HG02678 (cell line): ENCODE results near the gene RNU1-4.
"Not testable (repeated sequence)": the region's sequence is repeated elsewhere in the genome, so short reads cannot be mapped to it uniquely, and the experiment has no call there.

ENCODE experiments used
- ATAC-seq: cut with Tn5 transposase; IDR thresholded peaks from one replicate; pipeline ENCODE4 v1.9.1; 2021; ENCODE audit warnings: mild to moderate bottlenecking, moderate library complexity; ENCODE audit not compliant: unreplicated experiment

The RNU1-4 gene

DNA sequence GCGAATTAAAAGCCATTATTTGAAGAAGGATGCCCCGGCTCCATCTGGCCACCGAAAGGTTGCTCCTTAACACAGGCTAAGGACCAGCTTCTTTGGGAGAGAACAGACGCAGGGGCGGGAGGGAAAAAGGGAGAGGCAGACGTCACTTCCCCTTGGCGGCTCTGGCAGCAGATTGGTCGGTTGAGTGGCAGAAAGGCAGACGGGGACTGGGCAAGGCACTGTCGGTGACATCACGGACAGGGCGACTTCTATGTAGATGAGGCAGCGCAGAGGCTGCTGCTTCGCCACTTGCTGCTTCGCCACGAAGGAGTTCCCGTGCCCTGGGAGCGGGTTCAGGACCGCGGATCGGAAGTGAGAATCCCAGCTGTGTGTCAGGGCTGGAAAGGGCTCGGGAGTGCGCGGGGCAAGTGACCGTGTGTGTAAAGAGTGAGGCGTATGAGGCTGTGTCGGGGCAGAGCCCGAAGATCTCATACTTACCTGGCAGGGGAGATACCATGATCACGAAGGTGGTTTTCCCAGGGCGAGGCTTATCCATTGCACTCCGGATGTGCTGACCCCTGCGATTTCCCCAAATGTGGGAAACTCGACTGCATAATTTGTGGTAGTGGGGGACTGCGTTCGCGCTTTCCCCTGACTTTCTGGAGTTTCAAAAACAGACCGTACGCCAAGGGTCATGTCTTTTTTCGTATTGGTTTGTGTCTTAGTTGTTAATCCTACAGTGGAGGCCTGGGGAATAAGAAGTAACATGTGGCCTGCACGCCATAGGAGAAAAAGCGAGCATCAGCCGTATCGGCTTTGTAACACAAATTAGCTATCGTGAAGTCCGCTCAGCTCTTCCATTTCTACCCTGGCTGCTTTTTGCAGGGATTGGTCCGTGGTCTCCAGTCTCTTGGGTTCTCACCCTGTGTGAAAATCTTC, at the start of gene RNU1-4:
RNU1-4 (plus strand) TSS at position 470 of the 918 bp plus-strand sequence.
- peak; percentile 88 for ATAC-seq

DNA sequence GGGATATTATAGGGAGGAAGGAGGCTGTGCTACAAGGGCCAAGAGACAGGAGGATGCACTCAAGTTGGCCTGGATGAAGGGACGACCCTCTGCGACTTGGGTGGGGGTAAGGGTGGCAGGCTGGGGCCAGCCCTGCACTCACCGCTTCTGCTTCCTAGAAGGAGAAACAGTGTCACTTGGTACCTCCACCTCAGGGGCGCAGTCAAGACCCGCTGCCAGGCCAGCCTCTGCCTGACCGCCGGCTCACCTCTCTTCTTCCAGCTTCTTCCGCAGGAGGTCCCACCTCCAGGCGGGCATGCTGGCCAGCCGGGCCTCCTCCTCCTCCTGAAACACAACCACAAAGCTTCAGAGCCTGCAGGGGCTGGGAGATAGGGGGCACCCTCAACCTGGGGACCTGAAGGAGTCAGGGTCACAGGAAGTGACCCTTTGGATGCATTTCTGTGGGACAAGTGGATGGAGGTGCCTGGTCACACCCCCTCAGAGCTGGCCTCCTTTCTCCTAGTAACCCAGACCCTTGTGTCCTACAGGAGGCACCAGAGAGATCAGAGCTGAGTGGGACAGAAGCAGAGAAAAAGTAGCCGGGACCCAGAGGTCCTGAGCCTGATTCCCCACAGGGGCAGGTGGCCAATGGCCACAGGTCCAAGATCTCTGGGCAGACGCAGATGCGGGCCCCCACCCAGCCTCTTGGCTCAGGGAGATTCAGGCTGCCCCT, 49.2 kb upstream of the RNU1-4 start:
- ATAC-seq: not testable (repeated sequence)

DNA sequence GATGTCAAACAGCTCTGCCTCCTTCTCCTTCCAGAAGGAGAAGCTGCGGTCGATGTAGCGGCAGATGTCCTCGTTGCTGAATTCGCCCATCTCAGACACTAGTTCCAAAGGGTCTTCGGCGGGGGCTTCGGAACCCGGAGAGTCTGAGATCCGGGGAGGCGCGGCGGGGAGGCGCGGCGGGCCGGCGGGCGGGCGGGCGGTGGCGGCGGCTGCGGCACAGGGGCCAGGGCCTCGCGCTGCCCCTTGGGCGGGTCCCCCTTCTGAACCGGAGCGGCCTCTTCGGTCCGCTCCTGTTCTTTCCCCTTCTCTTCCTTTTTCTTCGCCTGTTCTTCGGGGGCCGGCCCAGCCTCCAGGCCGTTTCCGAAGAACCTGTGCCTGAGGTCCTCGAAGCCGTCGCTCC, 48.0 kb upstream of the RNU1-4 start:
- ATAC-seq: not testable (repeated sequence)

DNA sequence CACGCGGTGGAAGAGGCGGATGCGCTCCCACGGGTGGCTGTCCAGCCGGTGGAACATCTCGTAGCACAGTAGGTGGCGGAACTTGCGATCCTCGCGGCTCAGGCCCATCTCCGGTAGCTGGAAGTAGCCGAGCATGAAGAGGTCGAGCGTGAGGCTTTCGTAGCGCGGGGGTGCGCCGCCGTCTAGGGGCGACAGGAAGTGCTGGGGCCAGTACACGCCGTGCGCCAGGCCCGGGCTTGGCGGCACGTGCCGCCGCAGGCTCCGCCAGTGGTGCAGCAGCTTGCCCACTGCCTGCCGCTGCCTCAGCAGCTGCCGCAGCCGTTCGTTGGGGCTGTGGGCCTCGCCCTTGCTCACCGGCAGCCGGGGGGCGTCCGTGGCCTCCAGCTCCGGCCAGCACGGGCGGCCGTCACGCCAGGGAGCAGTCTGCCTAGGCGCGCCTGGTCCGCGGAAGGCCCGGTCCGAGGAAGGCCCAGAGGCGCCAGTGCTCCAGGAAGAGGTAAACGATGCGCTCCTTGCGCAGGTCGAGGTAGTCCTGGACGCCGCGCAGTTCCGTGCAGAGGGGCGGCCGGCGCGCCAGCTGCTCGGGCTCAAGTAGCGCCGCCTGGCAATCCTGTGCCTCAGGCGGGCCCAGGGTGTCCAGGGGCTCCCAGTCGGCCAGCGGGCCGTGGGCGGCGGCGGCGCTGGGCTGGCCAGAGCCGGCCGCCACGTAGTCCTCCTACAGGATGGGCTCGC, 47.4 kb upstream of the RNU1-4 start:
- ATAC-seq: not testable (repeated sequence)

DNA sequence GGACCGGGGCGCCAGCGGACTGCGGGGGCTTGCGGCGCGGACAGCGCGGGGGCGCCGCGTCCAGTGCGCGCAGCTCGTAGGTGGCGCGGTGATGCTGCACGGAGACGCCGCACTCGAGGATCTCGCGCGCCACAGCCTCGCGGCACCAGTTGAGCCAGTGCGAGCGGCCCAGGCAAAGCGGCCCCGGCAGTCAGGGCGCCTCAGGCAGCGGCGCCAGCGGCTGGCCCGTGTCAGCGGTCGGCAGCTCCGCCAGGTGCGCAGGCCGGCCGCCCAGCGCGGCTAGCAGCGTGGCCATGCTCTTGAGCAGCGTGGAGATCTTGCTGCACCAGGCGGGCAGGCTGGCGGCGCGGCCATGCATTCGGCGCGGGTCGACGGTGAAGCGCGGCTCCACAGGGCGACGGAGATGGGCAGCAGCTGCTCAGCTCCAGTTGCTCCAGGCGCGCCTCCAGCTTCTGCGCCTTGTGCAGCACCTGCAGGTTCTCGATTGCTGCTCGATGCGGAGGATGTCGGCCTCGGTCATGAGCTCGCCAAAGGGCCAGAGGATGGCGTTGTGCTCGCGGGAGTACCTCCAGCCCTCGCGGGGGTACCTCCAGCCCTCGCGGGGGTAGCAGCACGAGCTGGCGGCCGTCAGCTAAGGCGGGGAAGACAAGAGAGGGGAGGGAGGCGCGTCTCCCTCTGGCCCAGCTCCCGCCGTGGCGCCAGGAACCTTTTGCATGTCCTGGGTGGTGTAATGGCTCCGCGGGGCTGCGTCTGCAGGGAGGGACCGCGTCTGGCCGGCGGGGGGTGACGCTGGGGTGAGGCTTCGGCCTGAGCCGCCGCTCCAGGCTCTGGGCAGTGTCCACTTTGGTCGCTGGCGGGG, 46.6 kb upstream of the RNU1-4 start:
- ATAC-seq: not testable (repeated sequence)

DNA sequence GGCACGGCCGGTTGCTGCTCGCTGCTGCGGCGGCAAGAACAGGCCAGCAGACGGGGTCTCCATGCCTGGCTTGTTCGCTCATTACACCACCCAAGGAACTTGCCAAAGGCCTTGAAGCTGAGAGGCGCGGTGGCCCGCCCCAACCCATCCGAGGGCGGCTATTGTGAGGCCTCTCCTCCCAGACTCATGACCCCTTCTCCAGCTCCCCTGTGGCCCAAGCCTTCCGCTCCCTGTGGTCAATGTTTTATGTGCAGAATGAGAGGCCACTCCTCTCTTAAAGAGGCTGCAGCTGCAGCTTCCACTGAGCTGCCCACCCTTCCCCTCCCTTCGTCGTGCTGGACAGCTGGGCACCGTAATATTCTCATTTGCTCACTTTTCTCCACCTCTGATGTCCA, 46.0 kb upstream of the RNU1-4 start:
- ATAC-seq: not testable (repeated sequence)

DNA sequence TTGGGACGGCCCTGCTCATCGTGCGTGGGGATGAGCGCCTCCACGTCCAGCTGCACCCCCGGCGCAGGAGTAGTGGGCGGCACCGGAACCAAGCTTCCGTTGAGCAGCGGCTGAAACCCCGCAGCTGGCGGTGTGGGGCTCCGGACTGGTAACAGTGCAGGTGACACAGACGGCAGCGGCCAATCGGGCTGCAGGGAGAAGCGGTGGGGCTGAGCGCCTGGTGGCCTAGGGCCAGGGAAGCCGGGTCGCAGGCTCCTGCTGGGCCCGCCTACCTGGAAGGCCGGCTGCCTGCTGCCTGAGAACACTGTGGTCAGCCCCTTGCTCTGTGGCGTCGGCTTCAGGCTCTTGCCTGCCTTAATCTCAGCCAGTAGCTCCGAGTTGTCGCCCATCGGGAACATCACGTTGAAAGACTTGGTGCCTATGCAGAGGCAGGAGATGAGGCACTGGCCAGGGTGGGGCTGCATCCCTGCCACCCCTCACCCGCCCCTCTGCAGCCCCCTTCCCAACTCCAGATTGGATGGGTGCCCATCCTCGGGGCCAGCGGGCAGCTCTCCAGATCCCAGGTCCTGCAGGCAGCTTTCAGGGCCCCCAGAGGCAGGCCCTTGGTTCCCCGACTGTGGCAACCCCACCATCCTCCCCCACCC, 43.7 kb upstream of the RNU1-4 start:
- not testable (repeated sequence) for ATAC-seq

DNA sequence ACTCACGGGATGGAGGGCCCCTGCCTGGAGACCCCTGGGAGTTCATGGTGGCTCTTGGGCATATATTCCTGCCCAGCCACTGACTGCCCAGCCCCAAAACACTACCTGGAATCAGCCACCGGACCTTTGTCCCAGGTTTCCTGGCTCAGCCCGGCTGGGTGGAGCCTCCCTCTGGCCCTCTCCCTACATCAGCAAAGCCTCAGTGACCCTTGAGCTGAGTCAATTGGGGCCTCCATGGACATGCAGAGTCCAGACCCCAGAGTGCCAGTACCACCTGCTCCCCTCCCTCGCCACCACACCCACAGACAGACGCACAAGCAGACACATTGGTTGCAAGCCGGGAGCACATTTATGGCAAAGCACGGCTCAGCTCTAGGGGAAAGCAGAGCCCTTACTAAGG, 43.2 kb upstream of the RNU1-4 start:
- not testable (repeated sequence) for ATAC-seq

DNA sequence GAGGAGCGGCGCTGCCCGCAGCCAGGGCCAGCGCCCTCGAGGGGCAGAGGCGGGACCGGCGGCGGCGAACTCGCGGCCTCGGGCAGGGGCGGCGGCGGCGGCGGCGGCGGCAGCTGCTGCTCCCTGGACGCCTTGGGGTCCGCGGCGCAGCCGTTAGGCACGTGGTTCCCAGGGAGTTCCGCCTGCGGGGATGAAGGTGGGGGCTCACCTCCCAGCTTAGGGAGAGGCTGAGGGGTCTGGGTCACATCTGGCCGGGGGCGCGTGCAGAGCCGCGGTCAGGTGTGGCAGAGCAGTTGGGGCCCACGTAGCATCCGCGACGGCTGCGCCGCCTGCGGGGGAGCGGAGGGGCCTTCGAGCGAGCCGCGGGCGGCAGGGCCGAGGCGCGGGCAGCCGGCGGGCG, 40.9 kb upstream of the RNU1-4 start:
- not testable (repeated sequence) for ATAC-seq

DNA sequence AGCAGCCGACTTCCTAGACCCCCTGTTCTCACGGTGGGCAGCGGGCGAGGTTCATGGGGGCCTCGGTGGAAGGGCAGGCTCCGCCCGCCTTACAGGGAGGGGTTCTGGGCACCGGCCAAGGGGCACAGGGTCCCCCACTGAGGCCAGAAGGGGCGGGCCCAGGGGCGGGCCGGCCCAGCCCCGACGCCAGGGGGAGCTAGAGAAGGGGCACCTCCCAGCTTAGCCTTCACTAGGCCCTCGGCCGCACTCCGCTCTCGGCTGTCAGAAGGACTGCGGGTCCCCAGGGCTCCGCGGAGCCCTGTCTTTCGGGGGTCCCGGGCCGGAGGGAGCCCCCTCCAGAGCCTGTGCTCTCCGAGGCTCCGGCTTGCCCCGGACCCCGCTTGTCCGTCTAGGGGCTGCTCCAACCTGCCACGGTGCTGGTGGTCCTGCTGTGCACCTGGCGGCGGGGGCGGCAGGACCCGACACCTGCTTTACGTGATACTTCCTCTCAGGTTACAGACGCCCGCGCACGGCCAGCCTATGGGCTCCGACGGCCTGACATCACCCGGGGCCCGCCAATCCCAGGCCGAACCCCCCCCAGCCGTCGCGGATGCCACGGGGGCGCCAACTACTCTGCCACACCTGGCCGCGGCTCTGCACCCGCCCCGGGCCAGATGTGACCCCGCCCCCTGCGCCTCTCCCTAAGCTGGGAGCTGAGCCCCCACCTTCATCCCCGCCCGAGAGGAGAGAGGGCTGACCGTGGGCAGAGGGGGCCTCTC, 40.0 kb upstream of the RNU1-4 start:
- not testable (repeated sequence) for ATAC-seq

DNA sequence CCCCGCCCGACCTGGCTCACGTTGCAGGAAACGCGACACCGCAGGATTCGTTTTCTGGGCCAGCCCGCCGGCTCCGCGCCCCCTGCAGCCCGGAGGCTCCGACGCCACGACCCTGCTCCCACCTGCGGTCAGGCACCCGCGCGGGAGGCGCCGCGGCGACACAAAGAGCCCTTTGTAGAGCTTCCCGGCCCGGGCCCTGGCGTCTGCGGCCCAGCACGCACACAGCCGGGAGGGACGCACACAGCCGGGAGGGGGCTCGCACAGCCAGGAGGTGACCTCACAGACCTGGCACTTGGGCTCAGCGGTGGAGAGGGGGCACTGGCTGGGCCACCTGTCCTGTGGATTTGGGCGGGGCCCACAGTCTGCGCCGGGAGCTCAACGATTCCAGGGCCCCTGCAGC, 39.1 kb upstream of the RNU1-4 start:
- ATAC-seq: not testable (repeated sequence)

DNA sequence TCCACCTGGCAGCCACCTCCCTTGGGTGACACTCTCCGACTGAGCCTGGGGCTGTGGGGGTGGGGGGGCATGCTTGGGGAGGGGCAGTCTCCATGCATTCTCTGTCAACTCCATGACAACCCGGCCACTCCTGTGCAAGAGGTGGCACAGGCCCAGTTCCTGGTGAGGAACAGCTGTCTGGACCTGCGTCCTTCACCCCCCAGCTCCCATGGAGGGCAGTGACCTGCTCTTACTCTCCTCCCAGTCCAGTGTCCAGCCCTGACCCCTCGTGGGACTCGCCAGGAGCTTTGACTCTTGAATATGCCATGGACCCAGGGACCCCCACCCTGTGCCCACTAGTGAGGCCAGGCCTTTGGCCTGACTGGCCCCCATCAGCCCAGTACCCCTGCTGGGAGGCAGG, 38.0 kb upstream of the RNU1-4 start:
- not testable (repeated sequence) for ATAC-seq

DNA sequence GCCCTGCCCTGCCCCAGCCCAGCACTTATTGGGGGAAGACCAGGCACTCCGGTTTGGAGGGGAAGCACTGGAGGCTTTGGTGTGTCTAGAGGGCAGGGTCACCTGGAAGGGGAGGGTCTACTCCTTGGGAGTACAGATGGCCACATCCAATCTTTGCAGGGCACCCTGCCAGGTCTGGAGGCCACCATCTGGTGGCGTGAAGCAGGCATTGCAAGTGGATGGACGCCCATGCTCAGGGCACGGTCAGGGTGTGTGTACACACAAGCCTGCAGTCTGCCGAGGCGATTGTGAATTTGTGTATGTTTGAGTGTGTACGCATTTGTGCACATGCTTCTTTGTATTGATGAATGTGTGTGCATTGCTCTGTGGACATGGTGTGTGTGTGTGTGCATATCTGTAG, 37.2 kb upstream of the RNU1-4 start:
- not testable (repeated sequence) for ATAC-seq

DNA sequence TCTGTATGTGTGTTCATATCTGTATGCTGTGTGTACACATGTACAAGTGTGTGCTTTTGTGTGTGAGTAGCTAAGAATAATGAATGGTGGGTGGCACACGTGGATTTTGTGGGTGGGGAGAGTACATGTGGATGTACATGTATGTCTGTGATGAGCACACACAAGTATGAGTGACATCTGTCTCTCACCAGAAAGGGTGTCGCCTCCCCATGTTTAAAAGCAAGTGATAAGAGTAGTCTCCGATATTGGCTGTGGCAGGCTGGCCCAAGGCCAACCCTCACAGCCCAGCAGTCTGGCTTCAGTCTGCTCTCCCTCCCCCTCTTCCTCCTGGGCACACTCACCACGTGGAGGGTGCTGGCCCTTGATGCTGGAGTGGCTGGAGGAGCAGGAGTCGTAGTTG, 36.7 kb upstream of the RNU1-4 start:
- not testable (repeated sequence) for ATAC-seq

DNA sequence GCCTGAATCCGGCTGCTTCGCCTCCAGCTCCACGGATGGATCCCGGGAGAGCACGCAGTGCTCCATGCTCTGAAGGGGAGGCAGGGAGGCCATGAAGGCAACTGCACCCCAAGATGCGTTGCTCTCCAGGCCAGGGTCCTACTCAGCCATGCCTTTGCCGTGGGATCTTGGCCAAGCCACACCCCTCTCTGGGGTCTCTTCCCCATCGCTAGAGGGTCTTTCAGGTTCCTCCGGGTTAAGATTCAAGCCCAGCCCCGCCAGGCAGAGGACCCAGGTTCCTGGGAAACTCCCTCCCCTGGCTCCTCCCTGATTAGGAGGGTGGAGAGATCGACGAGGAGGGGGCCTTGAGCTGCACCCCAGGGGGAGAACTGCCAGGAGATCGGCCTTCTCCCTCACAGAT, 36.2 kb upstream of the RNU1-4 start:
- not testable (repeated sequence) for ATAC-seq

DNA sequence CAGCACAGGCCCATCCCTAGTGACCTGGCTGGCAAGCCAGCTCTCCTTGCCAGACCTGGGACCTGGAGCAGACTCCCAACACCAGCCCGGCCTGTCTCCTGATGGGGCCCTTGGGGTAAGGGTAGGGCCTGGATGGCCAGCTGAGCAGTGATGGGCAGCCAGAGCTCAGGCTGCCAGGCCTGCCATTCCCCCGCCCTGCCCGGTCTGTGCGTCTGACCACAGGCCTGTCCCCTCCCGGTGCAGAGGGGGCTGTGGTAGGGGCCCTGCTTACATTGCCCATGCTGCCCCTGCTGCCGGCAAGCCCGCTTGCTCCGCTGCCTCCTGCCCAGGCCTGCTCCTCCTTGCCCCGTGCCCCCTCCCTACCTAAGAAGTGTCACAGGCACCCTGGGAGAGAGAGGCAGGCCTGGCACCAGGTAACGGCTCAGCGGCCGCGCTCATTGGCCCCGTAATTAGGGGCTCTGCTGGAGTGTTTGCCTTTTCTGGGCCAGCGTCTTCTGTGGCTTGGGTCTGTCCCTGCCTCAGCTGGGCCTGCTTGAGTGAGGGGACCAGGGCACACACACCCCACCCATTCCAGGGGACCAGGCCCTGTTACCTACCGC, 35.7 kb upstream of the RNU1-4 start:
- not testable (repeated sequence) for ATAC-seq

DNA sequence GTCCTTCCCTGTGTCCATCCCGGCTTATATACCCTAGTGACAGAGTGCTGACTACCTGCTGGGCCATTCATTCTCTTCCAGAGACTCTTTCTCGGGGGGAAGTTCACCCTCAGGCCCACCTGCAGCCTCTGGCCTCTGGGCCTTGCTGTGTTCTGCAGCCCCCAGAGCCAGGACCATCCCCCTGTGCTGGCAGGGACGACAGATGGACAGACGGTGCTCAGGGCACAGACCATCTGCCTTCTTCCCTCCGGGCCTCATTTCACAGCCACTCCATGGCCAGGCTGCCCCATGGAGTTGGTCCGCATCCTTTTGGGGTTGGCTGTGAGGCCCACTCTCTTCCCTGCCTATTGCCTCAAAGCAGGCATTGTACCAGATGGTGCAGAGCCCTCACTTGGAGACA, 34.0 kb upstream of the RNU1-4 start:
- not testable (repeated sequence) for ATAC-seq
